KBM-7 (cell line): ENCODE data around the gene GMPR.
"Not testable (repeated sequence)": the region's sequence is repeated elsewhere in the genome, so short reads cannot be mapped to it uniquely, and the experiment has no call there.

Experiments
- DNase-seq: peaks from one replicate; pipeline ENCODE4 v3.0.0-alpha.2; 2015
- in situ Hi-C: fragments of 300-500 bp; cut with MboI; formaldehyde crosslinking; loops from 2 replicates; pipeline ENCODE4 v1.14.3; 2020; ENCODE audit warnings: low sequenced_read_pairs, low pct_unique_long_range_greater_than_20kb, mixed read lengths

Gene GMPR

GRCh38 chr6:16223362-16223761 is 15.0 kb upstream of the GMPR start:
- in situ Hi-C loops = no loop called here
- DNase-seq = no peak

GRCh38 chr6:16224409-16224808 is 14.0 kb upstream of the GMPR start:
- in situ Hi-C loops = no loop called here
- DNase-seq = peak; percentile 88

- in situ Hi-C loops = not testable (repeated sequence)
These were observed 13.2 kb upstream of the GMPR start for GRCh38 chr6:16225062-16225731.

GRCh38 chr6:16226117-16227047 is 12.0 kb upstream of the GMPR start:
- DNase-seq, in situ Hi-C loops: not testable (repeated sequence)

More at GRCh38 chr6:16225062-16225731, 13.2 kb upstream of the GMPR start:
- DNase-seq = not testable (repeated sequence)

- in situ Hi-C loops = no loop called here
These were observed 11.3 kb upstream of the GMPR start for GRCh38 chr6:16227048-16227562.

DNA sequence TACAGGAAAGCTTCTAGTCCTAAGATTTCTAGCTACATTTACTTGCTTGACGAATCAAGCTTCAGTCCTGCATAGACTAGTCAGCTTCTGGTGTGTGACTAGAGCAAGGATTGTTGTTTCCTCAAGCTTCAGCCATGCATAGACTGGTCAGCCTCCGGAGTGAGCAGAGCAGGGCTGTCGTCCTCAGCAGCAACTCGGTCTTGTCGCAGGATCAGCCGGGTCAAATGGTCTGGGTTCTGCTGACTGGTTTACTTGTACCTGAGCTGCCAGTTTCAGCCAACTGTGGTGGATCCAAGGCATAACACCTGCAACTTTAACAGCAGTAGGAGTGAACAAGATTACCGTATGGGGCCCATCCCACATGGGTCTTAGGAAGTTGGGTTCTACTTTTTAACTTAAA is 10.8 kb upstream of the GMPR start:
- no peak for DNase-seq

More at GRCh38 chr6:16227048-16227562, 11.3 kb upstream of the GMPR start:
- DNase-seq = no peak

GRCh38 chr6:16228043-16228442 is 10.3 kb upstream of the GMPR start:
- DNase-seq = no peak
- in situ Hi-C loops = no loop called here

More for the DNA sequence above, 10.8 kb upstream of the GMPR start:
- in situ Hi-C loops = no loop called here

DNA sequence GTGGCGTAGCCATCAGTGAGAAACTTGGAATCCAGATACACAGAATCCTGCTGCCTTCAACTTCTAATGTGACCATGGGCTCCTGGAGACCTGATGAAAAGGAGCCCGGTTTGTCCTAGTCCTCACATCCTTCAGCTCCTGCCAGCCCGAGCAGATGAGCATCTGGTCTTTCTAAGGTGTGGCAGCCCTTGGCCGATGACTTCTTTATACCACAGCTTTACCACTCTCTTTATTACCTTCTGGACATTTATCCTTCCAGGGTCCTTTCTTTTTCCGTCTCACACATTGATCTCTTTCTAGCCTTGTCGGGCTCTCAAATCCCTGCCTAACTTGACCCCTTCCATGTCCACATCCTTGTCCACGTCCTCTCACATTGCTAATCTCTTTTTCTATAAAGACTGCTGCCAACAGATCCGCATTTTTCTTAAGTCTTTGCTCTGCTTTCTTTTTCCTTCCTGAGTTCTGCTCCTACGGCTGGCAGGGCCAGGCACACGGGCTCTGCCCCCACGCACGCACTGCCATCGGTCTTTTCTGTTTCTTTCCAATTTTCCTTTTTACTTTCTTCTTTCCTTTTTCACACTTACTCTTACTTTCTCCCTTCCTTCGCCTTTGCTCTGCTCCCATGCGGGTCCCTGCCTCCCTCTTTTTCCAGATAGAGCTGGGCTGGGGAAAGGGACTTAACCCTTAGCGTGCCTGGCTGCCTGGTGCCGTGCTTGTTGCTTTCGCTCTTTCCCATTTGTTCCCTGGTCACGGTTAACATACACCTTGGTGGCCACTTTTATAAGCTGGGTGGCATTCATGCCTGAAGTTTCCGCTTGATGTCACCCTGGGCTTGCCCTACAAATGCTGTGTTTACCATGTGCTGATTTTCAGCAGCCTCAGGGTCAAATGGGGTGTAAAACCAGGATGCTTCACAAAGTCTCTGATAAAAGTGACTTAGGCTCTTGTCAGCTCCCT is 9.4 kb upstream of the GMPR start:
- in situ Hi-C loops = no loop called here
- no peak for DNase-seq

- no peak for DNase-seq
- in situ Hi-C loops = no loop called here
These were observed 8.7 kb upstream of the GMPR start for GRCh38 chr6:16229700-16230099.

- no peak for DNase-seq
- in situ Hi-C loops = no loop called here
These were observed 7.4 kb upstream of the GMPR start for GRCh38 chr6:16230953-16231352.

GRCh38 chr6:16232086-16232485 is 6.3 kb upstream of the GMPR start:
- DNase-seq = no peak
- in situ Hi-C loops = no loop called here

DNA sequence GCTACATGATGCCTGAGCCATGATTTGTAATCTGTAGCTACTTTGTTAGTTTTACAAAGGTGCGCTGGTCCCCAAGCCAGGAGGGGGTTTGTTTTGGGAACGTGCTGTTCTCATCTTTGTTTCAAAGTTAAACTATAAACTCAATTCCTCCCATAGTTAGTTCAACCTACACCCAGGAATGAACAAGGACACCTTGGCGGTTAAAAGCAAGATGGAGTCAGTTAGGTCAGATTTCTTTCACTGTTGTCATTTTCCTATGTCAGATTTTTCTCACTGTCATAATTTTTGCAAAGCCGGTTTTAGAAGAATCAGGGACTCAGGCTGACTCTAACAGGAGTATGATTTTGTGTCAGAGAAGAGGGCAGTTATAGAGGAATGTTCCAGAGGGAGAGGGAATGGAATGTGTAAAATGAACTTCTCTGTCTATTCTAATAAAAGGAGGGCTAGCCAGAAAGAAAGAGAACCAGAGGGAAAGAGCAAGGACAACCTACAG is 2.3 kb upstream of the GMPR start:
- in situ Hi-C loops = no loop called here
- no peak for DNase-seq

DNA sequence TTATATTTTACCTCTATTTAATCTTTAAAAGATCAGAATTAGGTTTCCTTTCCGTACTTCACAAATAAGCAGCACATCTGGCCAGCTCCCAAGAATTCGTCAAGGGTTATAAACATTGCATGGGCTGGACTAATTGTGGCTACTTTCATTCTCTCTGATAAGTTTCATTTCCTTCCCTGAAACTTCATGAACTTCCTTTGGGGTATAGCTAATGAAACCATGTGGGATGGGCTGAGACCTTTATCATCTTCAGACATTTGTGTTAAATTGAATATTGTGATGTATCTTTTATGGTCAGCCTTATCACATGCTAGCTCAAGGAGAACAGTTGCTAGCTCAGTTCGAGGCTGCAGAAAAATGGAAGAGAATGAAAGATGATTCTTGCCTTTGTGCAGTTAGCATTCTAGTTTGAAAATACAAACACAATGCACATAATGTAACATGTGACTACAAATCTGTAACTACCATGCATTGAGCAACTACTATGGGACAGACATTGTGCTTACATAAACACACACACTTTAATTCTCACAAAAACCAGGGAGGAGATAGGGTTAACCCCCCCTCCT is 1.7 kb upstream of the GMPR start:
- in situ Hi-C loops = no loop called here
- DNase-seq = peak; percentile 75

DNA sequence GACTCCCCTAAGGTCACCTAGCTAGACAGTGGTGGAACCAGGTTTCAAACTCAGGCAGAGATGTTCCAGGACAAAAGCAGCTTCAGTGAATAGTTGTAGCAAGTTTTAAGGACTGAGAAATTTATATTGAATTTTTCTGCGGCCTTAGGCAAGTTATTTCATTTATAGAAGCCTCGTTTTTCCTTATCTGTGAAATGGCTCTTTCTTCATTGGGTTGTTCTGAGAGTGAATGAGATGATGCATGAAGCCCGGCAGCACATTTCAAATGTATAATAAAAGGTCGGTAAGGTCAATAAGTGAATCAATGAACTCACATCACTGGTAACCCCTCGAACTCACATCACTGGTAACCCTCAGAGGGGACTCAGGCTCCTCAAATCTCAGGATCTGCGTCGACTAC is 1.1 kb upstream of the GMPR start:
- no peak for DNase-seq
- in situ Hi-C loops = no loop called here

GRCh38 chr6:16238963-16239797 is 793 bp downstream of the GMPR start:
- peak; percentile 81 for DNase-seq
- in situ Hi-C loops = no loop called here

- no peak for DNase-seq
- in situ Hi-C loops = no loop called here
These were observed 1.4 kb downstream of the GMPR start for GRCh38 chr6:16239798-16240123.

DNA sequence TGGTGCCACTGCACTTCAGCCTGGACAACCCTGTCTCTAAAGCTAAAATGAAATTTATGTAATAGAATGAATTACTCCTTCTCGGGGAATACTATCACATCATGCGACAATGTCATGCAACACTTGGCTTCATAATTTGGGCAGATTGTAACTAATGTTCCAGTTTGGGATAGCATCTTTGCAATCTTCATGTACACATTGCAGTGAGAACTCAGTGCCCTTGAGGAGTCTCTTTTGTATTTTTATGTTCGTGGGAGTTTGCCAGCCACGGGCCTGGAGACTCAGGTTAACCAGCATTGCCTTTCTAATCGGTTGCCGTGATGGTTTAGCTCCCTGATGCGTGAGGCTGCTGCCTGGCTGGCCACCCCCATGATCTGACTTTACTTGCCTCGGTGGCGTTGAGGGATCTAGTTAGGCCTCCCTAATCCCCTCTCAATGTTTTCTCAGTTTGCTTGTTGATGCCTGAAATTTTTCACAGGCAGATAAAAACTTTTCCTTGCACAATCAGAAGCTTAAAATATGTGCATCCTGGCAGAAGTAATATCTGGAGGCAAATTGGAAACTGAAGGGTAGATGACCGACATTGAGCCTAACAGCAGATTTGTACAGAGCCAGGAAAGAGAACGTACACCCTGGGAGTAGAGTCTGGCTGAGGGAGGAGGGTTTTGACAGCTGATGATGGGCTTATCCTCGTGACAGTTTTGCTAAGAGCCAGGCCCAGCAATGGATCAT is 2.4 kb downstream of the GMPR start:
- in situ Hi-C loops = no loop called here
- DNase-seq = no peak
